ENCODE results near the gene TTF2. TPM values are rescaled to one million over a fixed set of nuclear protein-coding genes. Genes with fewer than 3 reads are reported as not detected.

The TTF2 gene
- total RNA-seq, 1 donor from 2014 or later, result 36.1 TPM

DNA sequence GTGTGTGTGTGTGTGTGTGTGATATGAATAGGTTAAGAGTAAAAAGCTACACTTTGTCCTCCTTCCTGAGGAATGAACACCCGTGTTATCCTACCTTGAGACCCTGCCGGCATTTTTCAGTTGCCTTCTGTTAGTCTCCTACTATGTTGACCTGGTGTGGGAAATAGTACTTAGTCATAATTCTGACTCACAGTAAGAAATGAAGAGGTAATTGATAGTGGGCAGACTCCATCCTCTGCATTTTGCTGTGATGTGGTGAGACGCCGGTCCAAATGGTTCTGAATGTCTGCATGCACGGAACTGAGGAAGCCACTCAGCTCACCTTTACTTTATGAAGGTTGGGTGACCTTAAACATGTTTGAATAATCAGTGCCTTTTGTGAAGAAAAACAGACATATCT lies 45.9 kb upstream of the TTF2 start:
- Histone ChIP-seq H3K27ac (no peak overlapping the region), H3K9me3 (ENCODE audit: low read depth) (no peaks in the 10 kb centered on the region), H3K36me3 (no peaks in the 10 kb centered on the region), H3K4me2 (no peak overlapping the region), H4K20me1 (ENCODE audit: low read depth) (no peaks in the 10 kb centered on the region), H2AFZ (replicated peaks) (no peak overlapping the region), H3K79me2 (ENCODE audit: low read depth) (no peaks in the 10 kb centered on the region), H3K9ac (no peak overlapping the region), H3K4me1 (peaks cover 5% of the 10 kb centered on the region), H3K27me3 (no peaks in the 10 kb centered on the region), H3F3A (ENCODE audit: low read depth) (no peaks in the 10 kb centered on the region), H3K4me3 (no peak overlapping the region)
- no peaks in the 10 kb centered on the region for H3K36me3 Mint-ChIP-seq
- no peak overlapping the region for H3K27ac Mint-ChIP-seq
- TF ChIP-seq EZH2 (IDR thresholded peaks at IDR 0.05) (no peak), EZH2phosphoT487 (IDR thresholded peaks at IDR 0.05) (no peak)
- TF ChIP-seq, protein P1, sequence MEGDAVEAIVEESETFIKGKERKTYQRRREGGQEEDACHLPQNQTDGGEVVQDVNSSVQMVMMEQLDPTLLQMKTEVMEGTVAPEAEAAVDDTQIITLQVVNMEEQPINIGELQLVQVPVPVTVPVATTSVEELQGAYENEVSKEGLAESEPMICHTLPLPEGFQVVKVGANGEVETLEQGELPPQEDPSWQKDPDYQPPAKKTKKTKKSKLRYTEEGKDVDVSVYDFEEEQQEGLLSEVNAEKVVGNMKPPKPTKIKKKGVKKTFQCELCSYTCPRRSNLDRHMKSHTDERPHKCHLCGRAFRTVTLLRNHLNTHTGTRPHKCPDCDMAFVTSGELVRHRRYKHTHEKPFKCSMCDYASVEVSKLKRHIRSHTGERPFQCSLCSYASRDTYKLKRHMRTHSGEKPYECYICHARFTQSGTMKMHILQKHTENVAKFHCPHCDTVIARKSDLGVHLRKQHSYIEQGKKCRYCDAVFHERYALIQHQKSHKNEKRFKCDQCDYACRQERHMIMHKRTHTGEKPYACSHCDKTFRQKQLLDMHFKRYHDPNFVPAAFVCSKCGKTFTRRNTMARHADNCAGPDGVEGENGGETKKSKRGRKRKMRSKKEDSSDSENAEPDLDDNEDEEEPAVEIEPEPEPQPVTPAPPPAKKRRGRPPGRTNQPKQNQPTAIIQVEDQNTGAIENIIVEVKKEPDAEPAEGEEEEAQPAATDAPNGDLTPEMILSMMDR (IDR thresholded peaks at IDR 0.05), result no peak
- no peaks in the 10 kb centered on the region for H3K9me3 Mint-ChIP-seq
- H3K4me1 Mint-ChIP-seq, result peaks cover 19% of the 10 kb centered on the region
- H3K4me3 Mint-ChIP-seq, result no peak overlapping the region
- no peak for DNase-seq (ENCODE audit: low spot score)
- H3K27me3 Mint-ChIP-seq (ENCODE audit: insufficient read depth, low read depth), result peaks cover under 1% of the 10 kb centered on the region

- Mint-ChIP-seq H3K4me1 (peaks cover 19% of the 10 kb centered on the region), H3K4me3 (no peak overlapping the region), H3K36me3 (no peaks in the 10 kb centered on the region), H3K27me3 (ENCODE audit: insufficient read depth, low read depth) (peaks cover 5% of the 10 kb centered on the region), H3K9me3 (no peaks in the 10 kb centered on the region), H3K27ac (no peak overlapping the region)
- Histone ChIP-seq H3K9me3 (ENCODE audit: low read depth) (no peaks in the 10 kb centered on the region), H3K4me1 (peaks cover 3% of the 10 kb centered on the region), H2AFZ (replicated peaks) (no peak overlapping the region), H3K27me3 (no peaks in the 10 kb centered on the region), H3K4me3 (no peak overlapping the region), H3K79me2 (ENCODE audit: low read depth) (no peaks in the 10 kb centered on the region), H3K9ac (no peak overlapping the region), H3K36me3 (no peaks in the 10 kb centered on the region), H3F3A (ENCODE audit: low read depth) (no peaks in the 10 kb centered on the region), H4K20me1 (ENCODE audit: low read depth) (no peaks in the 10 kb centered on the region), H3K27ac (no peak overlapping the region), H3K4me2 (no peak overlapping the region)
- TF ChIP-seq EZH2 (IDR thresholded peaks at IDR 0.05) (no peak), EZH2phosphoT487 (IDR thresholded peaks at IDR 0.05) (no peak)
- TF ChIP-seq, protein P1 (IDR thresholded peaks at IDR 0.05), result no peak
- DNase-seq (ENCODE audit: low spot score), result no peak
These were observed 44.4 kb upstream of the TTF2 start for GRCh38 chr1:117015724-117016123.

- Mint-ChIP-seq H3K36me3 (no peaks in the 10 kb centered on the region), H3K9me3 (no peaks in the 10 kb centered on the region), H3K4me3 (no peak overlapping the region), H3K27ac (no peak overlapping the region), H3K27me3 (ENCODE audit: insufficient read depth, low read depth) (peaks cover 5% of the 10 kb centered on the region), H3K4me1 (peaks cover 18% of the 10 kb centered on the region)
- Histone ChIP-seq H2AFZ (replicated peaks) (no peak overlapping the region), H3K36me3 (no peaks in the 10 kb centered on the region), H3K4me1 (no peaks in the 10 kb centered on the region), H3K4me2 (no peak overlapping the region), H3F3A (ENCODE audit: low read depth) (no peaks in the 10 kb centered on the region), H4K20me1 (ENCODE audit: low read depth) (no peaks in the 10 kb centered on the region), H3K27ac (no peak overlapping the region), H3K27me3 (no peaks in the 10 kb centered on the region), H3K9me3 (ENCODE audit: low read depth) (no peaks in the 10 kb centered on the region), H3K4me3 (no peak overlapping the region), H3K79me2 (ENCODE audit: low read depth) (no peaks in the 10 kb centered on the region), H3K9ac (no peak overlapping the region)
- TF ChIP-seq EZH2phosphoT487 (IDR thresholded peaks at IDR 0.05) (no peak), EZH2 (IDR thresholded peaks at IDR 0.05) (no peak)
- TF ChIP-seq, protein P1 (IDR thresholded peaks at IDR 0.05), result no peak
- no peak for DNase-seq (ENCODE audit: low spot score)
These were observed 43.1 kb upstream of the TTF2 start for GRCh38 chr1:117017062-117017461.
